GM19240 (cell line): ENCODE results near the gene NDUFS2.
"Not testable (repeated sequence)": the region's sequence is repeated elsewhere in the genome, so short reads cannot be mapped to it uniquely, and the experiment has no call there.

Experiments
- DNase-seq: peaks from one replicate; pipeline ENCODE4 v3.0.0; 2011; ENCODE audit warnings: low spot score; ENCODE audit not compliant: insufficient read length

Gene NDUFS2

GRCh38 chr1:161250100-161250499 lies 47.9 kb downstream of the NDUFS2 start:
- not testable (repeated sequence) for DNase-seq

GRCh38 chr1:161250829-161251228 lies 48.7 kb downstream of the NDUFS2 start:
- no peak for DNase-seq

- no peak for DNase-seq
Measured at GRCh38 chr1:161251579-161251978, 49.4 kb downstream of the NDUFS2 start.

DNA sequence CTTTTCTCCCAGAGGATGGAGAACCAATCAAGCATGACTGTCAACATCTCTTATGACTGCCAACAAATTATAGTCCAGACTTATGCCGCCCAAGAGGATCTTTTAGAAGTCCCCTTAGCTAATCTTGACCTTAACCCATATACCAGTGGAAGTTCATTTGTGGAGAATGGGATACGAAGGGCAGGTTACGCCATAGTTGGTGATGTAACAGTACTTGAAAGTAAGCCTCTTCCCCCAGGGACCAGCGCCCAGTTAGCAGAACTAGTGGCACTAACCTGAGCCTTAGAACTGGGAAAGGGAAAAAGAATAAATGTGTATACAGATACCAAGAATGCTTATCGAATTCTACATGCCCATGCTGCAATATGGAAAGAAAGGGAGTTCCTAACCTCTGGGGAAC lies 53.1 kb downstream of the NDUFS2 start:
- not testable (repeated sequence) for DNase-seq

GRCh38 chr1:161255955-161256520 lies 53.9 kb downstream of the NDUFS2 start:
- not testable (repeated sequence) for DNase-seq

DNA sequence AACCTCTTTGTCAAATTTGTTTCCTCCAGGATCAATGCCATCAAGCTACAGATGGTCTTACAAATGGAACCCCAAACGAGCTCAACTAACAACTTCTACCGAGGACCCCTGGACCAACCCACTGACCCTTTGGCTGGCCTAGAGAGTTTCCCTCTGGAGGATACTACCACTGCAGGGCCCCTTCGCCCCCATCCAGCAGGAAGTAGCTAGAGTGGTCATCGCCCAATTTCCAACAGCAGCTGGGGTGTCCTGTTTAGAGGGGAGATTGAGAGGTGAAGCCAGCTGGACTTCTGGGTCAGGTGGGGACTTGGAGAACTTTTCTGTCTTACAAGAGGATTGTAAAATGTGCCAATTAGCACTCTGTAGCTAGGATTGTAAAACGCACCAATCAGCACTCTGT lies 54.9 kb downstream of the NDUFS2 start:
- not testable (repeated sequence) for DNase-seq

DNA sequence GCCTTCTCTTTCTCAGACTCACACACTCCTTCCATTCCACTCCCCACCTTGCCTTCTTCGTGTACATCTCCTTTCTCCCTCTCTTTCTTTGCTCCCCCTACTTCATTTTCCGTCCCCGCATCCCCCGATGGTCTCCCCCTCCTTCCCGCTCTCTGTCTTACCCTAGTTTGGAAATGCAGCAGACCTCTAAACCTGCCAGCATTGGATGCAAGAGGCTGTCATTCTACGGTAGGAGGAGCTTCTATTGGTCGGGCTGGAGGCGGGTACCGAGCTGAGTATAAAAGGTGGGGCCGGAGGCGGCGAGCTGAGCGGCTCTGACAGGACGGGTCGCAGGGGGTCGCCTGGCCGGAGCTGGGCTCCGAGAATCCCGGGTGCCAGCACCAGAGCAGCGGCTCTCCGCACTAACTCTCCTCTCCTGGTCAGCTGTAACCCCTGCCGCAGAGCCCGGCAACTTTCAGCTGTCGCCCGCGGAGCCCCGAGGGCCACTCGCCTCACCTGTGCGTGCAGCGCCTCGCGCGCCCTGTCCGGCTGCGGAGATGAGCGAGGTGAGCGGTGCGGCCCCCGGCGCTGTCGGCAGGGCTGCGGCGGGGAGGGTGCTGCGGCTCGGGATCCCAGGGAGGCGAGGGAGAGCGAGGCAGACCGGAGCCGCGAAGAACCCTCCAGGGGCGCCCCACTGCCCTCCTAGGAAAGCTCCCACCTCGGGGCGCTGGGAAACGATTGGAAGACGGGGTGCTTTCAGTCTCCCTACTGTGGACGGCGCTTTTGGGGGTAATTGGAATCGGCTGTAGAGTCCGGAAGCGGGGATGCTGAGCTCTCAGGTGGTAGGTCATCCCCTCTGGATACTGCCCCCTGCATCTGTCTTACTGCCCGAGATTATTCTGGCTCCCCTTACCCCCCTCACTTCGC lies 56.5 kb downstream of the NDUFS2 start, which contains the start of gene PCP4L1:
Gene PCP4L1 (plus strand): TSS at position 307 of the 906 bp plus-strand sequence. CDS start 230 bp downstream, at position 537.
- peak; percentile 27 for DNase-seq

GRCh38 chr1:161259345-161259702 lies 57.2 kb downstream of the NDUFS2 start:
- no peak for DNase-seq

GRCh38 chr1:161259765-161260164 lies 57.6 kb downstream of the NDUFS2 start:
- no peak for DNase-seq

GRCh38 chr1:161260376-161261260 lies 58.5 kb downstream of the NDUFS2 start:
- no peak for DNase-seq

DNA sequence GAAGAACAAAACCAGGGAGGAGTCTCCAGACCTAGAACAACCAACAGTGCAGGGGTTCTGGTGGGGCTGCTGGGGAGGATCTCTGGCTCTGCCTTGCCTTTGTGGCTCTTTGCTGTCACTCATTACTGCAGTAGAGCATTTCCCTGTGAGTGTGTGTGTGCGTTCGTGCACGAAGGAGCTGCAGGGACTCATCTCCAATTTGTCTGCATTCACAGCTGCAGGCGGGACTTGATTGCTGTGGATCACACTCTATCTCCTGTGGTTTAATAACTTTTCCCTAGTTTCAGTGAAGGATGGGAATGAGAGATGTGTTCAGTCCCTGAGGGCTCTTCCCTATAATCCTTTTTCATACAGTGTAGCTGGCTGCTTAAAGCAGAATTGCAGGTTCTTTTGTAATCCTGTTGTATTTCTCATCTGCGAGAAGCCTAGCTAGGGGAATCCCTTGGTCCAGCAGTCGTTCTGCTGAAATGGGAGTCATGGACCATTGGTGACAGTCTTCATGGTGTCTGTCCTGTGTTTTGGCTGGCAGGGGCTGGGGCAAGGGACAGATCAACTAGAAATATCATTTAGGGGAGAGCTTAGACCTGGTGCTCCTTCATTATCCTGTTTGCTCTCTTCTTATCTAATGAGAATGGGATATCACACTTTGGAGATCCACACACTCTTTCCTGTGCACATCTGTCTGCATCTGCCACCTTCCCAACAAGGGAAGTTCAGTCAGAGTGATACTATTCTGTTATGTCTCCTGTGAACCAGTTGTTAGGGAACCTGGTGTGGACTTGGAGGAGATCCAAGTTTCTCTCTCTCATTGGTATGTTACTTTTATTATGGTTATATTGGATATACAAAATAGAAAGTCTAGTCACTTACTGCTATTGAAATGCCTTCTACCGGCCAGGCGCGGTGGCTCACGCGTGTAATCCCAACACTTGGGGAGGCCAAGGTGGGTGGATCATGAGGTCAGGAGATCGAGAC lies 59.4 kb downstream of the NDUFS2 start:
- DNase-seq, result no peak
